Activated T-helper 1 cell treated with anti-CD3 and anti-CD28 coated beads, Interleukin-12 subunit alpha, Interleukin-12 subunit beta, Interleukin-2, Interleukin-4 antibody, amounts not matched to agents 30 ng/mL and 10 ng/mL and 1 ng/mL, durations not matched to agents 14 hours and 24 hours and 36 hours (primary cell): Measurements from ENCODE around the gene NFIB. TPM values are rescaled to one million over a fixed set of nuclear protein-coding genes. Genes with fewer than 3 reads are reported as not detected.

Experiments
- DNase-seq: peaks from one replicate; pipeline ENCODE4 v3.0.0; 2021; ENCODE audit warnings: low spot score
- H3K27ac Mint-ChIP-seq: one replicate; pipeline ENCODE4 v1.8.0; 2021; ENCODE audit warnings: mild to moderate bottlenecking, mixed read lengths
- H3K27me3 Mint-ChIP-seq: one replicate; pipeline ENCODE4 v1.8.0; 2022; ENCODE audit warnings: mild to moderate bottlenecking, moderate library complexity, mixed read lengths; ENCODE audit not compliant: insufficient read depth
- H3K36me3 Mint-ChIP-seq: one replicate; pipeline ENCODE4 v1.8.0; 2021; ENCODE audit warnings: low read depth, mixed read lengths
- H3K4me1 Mint-ChIP-seq: one replicate; pipeline ENCODE4 v1.8.0; 2021; ENCODE audit warnings: low read depth, mixed read lengths
- H3K4me3 Mint-ChIP-seq: one replicate; pipeline ENCODE4 v1.8.0; 2021; ENCODE audit warnings: mild to moderate bottlenecking, moderate library complexity, mixed read lengths
- H3K9me3 Mint-ChIP-seq: one replicate; pipeline ENCODE4 v1.8.0; 2021; ENCODE audit warnings: mixed read lengths
- intact Hi-C: fragments of 100-400 bp; cut with micrococcal nuclease; formaldehyde crosslinking; loops from one replicate; pipeline ENCODE4 v1.15.1; 2024
- total RNA-seq: library from RNA; stranded (reverse); gene quantifications from 2 replicates; pipeline ENCODE4 v1.2.3, GENCODE V29; 2022

The NFIB gene
- total RNA-seq, 1 donor from 2014 or later, result not detected

DNA sequence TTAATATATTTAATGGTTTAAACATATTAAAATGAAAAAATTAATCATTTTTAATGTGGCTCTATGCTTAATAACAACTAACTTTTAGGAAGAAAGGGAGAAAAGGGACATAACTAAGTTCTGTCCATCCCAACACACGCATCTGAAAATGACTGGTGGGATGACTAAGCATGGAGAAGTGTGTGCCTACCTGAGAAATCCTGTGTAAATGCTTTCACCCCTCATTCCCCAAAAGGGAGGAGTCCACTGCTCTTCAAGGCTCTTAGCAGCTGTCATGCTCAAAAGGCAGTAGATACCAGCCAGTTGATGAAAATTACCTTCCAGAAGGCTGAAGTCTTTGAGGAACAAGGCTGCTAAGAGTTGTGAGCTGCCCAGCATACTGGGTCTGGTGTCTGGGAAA lies 130.9 kb downstream of the NFIB start:
- intact Hi-C loops, result no loop called here
- Mint-ChIP-seq H3K4me1 (no peaks in the 10 kb centered on the region), H3K36me3 (no peaks in the 10 kb centered on the region), H3K9me3 (no peaks in the 10 kb centered on the region), H3K27ac (no peak overlapping the region), H3K4me3 (no peak overlapping the region), H3K27me3 (no peaks in the 10 kb centered on the region)
- DNase-seq, result no peak

DNA sequence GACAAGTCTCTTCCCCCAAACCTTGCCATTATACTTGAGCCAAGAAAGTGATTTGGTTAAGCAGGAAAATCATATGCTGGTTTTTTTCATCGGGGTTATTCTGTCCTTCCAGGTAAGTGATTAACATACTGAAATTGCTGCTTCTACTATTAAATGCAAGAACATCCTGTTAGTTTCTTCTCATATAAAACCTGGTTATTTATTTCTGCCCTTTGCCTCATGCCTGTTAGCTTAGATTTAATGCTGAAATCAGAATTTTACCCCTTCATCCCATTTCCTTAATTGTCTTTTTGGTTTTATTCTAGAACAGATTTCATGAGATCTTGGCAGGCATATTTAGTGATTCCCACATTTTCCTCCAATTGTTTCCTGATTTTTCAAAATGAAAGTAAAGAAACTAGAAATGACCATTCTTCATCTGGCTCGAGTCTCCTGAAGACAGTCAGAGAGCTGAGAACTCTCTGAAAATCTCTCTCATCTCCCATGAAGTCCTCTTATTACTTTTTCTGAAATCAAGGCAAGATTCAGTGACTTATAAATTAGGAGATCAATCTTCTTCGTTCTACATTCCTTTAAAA lies 132.9 kb downstream of the NFIB start:
- Mint-ChIP-seq H3K4me1 (no peaks in the 10 kb centered on the region), H3K36me3 (no peaks in the 10 kb centered on the region)

DNA sequence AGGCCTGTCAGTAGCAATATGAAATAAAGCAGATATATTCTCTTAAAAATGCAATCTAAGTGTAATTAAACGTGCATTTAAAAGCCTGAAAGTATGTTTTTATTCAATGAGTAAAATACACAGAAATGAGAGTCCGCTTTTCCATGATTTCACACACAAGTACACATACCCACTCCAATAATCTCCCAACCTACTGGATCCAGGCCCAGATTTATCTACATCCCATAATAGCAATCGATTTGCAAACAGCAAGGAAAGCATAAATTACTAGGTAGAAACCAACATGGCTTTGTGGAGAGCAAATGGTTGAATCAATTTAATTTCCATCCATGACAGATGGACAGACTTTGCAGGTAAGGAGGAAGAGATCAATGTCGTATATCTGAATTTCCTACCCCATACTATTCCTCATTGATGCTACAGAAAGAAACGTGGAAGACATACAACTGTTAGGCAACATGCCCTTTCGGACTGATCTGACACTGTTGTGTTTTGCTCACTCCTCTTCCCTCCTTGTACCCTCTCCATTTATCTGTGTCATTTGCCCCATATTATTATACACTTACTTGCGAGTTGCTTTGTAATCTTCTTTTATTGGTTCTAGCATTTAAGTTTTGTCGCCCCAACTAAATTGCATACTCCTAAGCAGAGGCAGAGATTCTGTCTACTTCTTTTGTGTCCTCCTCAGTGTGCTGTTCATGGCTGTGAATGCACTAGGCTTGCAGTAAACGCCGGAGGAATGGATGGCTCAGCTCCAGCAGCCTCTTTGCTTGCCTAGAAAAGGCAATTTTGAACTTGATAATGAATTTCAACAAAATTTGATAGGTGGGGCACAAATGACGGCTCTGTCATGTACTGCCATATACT lies 133.6 kb downstream of the NFIB start:
- Mint-ChIP-seq H3K4me3 (no peak overlapping the region), H3K36me3 (no peaks in the 10 kb centered on the region), H3K27me3 (no peaks in the 10 kb centered on the region), H3K4me1 (no peaks in the 10 kb centered on the region), H3K9me3 (no peaks in the 10 kb centered on the region), H3K27ac (no peak overlapping the region)
- DNase-seq, result no peak
- intact Hi-C loops, result no loop called here

More for the DNA sequence above, 132.9 kb downstream of the NFIB start:
- Mint-ChIP-seq H3K4me3 (no peak overlapping the region), H3K9me3 (no peaks in the 10 kb centered on the region), H3K27me3 (no peaks in the 10 kb centered on the region), H3K27ac (no peak overlapping the region)
- no peak for DNase-seq
- intact Hi-C loops, result no loop called here

DNA sequence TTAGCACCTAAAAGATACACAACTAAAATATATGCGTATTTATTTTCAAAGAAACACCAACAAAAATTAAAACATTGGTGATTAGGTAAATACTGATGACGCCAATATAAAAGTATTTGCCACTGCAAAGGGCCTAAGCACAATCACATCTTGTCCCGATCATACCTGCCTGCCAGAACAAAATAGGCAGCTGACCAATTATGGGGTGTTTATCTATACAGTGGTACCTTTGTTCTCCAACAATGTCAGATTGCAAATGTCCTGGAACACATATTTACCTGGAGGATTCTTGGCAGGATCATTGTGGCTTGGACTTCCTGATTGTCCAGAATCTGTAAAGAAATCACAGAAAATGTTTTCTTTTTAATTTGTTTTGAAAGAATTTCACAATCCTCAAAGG lies 134.5 kb downstream of the NFIB start:
- no peaks in the 10 kb centered on the region for H3K9me3 Mint-ChIP-seq
- H3K4me3 Mint-ChIP-seq, result no peak overlapping the region
- H3K4me1 Mint-ChIP-seq, result no peaks in the 10 kb centered on the region
- H3K27me3 Mint-ChIP-seq, result no peaks in the 10 kb centered on the region
- intact Hi-C loops, result no loop called here
- no peak overlapping the region for H3K27ac Mint-ChIP-seq
- DNase-seq, result no peak
- no peaks in the 10 kb centered on the region for H3K36me3 Mint-ChIP-seq

DNA sequence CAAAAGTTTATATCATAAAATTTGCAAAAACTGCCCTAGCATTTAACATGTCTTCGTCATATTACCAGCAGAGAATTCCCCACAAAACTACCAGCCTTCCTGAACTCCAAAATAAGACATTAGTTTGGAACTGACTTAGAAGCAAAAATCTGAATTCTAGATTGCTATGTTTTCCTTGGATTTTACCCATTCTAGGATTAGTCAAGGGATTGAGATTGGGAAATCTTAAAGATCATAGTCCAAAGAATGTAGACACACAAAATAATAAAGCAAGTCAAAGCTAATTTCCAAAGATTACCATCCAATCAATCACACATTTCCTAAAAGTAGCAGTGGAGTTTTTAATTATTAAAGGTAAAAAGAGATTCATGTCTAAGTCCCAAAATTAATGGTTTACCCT lies 138.2 kb downstream of the NFIB start:
- no peak for DNase-seq
- Mint-ChIP-seq H3K27ac (no peak overlapping the region), H3K9me3 (no peaks in the 10 kb centered on the region), H3K27me3 (no peaks in the 10 kb centered on the region), H3K36me3 (no peaks in the 10 kb centered on the region), H3K4me1 (no peaks in the 10 kb centered on the region), H3K4me3 (no peak overlapping the region)
- intact Hi-C loops, result no loop called here

DNA sequence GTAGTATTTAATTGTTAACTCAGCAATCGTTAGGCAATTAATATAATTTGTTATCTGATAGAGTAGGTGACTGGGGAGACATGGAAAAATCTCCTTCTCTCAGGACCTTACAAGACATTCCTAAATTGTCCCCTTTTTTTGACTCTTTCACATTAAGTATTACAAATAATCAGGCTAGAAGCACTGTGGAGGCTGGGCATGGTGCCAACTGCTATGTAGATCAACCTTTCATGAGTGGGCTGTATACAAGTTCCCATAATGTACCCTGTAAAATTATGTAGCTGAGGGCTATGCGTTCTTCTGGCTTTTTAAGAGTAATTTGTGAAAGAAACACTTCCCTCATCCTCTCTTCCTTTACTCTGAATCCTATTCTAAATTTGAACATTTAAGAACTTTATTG lies 140.2 kb downstream of the NFIB start:
- Mint-ChIP-seq H3K4me3 (no peak overlapping the region), H3K4me1 (no peaks in the 10 kb centered on the region), H3K36me3 (no peaks in the 10 kb centered on the region), H3K27me3 (no peaks in the 10 kb centered on the region), H3K27ac (no peak overlapping the region), H3K9me3 (no peaks in the 10 kb centered on the region)
- no peak for DNase-seq
- intact Hi-C loops, result no loop called here

DNA sequence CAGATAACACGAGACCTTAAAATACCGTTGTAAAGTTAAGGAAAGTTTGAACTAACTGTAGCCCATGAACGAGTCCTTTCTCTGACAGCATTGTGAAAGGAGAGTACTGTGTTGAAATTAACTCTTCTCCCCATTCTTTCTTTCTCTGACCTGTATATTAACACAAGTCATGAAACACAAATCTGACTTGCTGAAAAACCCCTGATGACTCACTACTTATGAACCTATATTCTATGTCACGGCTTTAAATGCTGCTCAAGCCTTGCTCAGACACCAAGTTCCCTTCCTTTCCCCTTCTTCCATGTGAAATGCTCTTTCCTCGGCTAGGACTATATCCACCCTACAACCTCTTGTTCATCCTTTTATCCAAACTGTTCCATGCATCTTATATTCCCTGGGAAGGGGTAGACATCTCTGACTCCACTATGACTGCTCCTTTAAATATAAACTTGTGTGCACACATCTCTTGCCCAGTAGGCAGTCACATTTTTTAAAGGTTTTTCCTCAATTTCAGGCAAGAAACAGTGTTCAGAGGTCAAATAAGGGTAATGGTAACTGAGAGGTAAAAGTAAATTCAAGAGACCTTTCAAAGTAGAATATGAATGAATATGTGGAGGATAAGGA lies 142.9 kb downstream of the NFIB start:
- Mint-ChIP-seq H3K4me1 (no peaks in the 10 kb centered on the region), H3K27ac (no peak overlapping the region), H3K4me3 (no peak overlapping the region), H3K36me3 (no peaks in the 10 kb centered on the region), H3K27me3 (no peaks in the 10 kb centered on the region), H3K9me3 (no peaks in the 10 kb centered on the region)
- DNase-seq, result no peak
- intact Hi-C loops, result no loop called here

DNA sequence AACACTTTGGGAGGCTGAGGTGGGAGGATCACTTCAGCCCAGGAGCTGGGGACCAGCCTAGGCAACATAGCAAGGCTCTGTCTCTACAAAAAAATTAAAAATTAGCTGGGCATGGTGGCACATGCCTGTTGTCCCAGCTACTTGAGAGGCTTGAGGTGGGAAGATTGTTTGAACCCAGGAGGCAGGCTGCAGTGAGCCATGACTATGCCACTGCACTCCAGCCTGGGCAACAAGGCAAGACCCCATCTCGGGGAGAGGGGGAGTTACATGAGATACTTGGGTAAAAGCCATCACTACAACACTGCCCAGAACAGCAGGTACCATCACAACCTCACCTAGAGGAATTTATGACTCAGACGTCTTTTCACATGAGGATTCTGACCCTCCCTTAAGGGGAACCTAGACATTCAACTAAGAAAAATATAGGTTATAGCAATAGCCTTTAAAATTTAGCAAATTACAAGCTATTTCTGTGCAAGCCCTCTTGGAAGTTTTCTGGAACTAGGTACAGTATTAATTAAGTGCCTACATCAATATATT lies 143.5 kb downstream of the NFIB start:
- Mint-ChIP-seq H3K4me1 (no peaks in the 10 kb centered on the region), H3K36me3 (no peaks in the 10 kb centered on the region), H3K9me3 (no peaks in the 10 kb centered on the region), H3K27me3 (no peaks in the 10 kb centered on the region), H3K27ac (no peak overlapping the region), H3K4me3 (no peak overlapping the region)
- intact Hi-C loops, result no loop called here
- DNase-seq, result no peak

DNA sequence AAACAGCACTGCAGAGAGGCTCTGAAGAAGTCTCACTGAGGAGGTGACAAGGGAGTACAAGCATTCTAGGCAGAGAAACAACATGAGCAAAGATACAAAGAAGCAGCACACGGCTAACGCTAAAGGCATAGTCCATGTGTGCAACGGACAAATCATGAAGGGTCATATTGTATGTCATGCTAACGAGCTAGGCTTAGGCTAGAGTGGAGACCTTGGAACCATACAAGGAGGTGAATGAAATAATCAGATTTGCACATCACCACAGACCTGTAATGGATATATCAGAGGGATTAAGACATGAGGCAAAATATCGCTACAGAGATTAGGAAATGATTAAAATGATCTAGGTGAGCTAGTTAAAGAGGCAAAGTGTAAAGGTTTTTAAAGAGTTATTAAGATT lies 145.6 kb downstream of the NFIB start:
- Mint-ChIP-seq H3K36me3 (no peaks in the 10 kb centered on the region), H3K4me3 (no peak overlapping the region), H3K9me3 (no peaks in the 10 kb centered on the region), H3K4me1 (no peaks in the 10 kb centered on the region), H3K27me3 (no peaks in the 10 kb centered on the region), H3K27ac (no peak overlapping the region)
- intact Hi-C loops, result no loop called here
- DNase-seq, result no peak

DNA sequence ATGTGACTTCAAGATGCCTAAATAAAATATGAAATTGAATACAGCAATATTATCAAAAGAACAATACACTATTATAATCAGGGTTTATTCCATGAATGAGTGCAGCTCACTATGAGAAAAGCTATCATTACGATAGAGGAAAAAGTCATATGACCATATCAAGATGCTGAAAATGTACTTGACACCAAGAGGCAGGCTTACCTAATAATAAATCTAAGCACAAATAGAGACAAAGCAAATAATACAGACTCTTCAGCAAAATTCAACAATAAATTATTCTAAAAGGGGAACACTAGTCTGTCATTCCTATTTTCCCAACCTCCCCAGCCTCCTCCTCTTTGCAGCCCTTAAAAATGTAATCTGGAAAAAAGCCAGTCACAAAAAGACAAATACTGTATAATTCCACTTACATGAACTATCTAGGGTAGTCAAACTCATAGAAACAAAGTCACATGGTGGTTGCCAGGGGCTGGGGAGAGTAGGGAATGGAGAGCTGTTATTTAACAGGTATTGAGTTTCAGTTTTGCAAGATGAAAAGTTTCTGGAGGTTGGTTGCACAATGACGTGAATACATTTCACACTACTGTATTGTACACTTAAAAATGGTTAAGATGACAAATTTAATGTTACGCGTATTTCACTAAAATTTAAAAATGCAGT lies 148.4 kb downstream of the NFIB start:
- Mint-ChIP-seq H3K36me3 (no peaks in the 10 kb centered on the region), H3K9me3 (no peaks in the 10 kb centered on the region), H3K27ac (no peak overlapping the region), H3K4me1 (no peaks in the 10 kb centered on the region), H3K4me3 (no peak overlapping the region), H3K27me3 (no peaks in the 10 kb centered on the region)
- DNase-seq, result no peak
- intact Hi-C loops, result no loop called here

DNA sequence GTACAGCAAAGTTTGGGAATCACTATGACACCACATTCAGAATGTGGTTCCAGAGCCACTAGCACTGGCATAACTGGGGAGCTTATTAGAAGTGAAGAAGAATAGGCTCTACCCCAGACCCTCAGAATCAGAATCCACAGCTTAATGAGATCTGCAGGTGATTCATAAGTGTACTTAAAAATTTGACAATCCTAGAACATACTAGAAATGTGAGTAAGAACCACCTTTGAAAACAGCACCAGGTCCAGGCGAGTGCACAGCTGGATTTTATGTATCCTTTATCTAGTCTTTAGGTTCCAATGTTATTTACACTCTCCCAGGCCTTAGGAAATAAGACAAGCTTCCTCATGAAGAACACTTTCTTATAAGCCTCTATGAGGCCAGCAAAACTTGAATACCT lies 149.0 kb downstream of the NFIB start:
- Mint-ChIP-seq H3K9me3 (no peaks in the 10 kb centered on the region), H3K27me3 (no peaks in the 10 kb centered on the region), H3K4me3 (no peak overlapping the region), H3K27ac (no peak overlapping the region), H3K4me1 (no peaks in the 10 kb centered on the region), H3K36me3 (no peaks in the 10 kb centered on the region)
- no peak for DNase-seq
- intact Hi-C loops, result no loop called here

DNA sequence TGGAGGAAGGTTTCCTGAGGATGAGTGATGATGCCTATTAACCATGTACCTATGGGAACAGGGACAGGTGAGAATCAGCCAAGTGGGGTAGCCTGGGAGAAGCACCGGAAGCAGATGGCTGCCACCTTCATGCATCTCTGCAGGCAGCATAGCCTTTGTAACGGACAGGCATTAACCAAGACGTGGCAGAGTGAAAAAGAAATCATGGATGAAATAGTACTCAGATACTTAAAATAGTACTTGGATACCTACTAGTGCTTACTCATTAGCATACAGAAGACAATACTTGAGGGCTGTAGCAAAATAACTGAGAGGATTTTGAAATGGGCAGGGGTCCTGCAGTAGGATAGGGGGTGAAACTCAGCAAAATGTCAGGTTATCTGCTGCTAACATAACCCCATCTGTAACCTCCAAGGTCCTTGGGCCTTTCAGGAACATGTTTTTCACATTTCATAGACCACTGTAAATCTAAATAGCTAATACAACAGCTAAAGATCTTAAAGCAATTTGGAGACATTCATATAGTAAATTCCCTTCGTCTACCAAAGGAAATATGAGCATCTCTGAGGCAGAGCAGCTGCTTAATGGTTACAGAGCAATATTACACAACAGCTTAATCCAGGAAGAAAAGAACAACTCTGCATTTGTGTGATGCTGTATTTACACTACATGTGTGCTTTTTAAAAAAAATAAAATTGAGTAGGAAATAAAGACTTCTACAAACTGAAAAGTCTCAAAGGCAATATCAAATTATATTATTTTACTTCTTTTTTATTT lies 154.3 kb downstream of the NFIB start:
- H3K4me3 Mint-ChIP-seq, result no peak overlapping the region
- H3K27ac Mint-ChIP-seq, result no peak overlapping the region
- no peaks in the 10 kb centered on the region for H3K36me3 Mint-ChIP-seq
- H3K27me3 Mint-ChIP-seq, result peaks cover 2% of the 10 kb centered on the region
- no peaks in the 10 kb centered on the region for H3K9me3 Mint-ChIP-seq
- intact Hi-C loops, result no loop called here
- no peaks in the 10 kb centered on the region for H3K4me1 Mint-ChIP-seq
- no peak for DNase-seq
